ENCODE data around the gene ATXN7L2.

ATXN7L2 gene

GRCh38 chr1:109531826-109532364 lies 48.2 kb downstream of the ATXN7L2 start:
- Histone ChIP-seq H3K4me1 (ENCODE audit: control insufficient read depth, low read length) (peaks cover 5% of the 10 kb centered on the region), H3K27me3 (ENCODE audit: control insufficient read depth, low read length) (peaks cover 14% of the 10 kb centered on the region), H3K4me3 (ENCODE audit: low read length) (no peak overlapping the region), H3K27ac (ENCODE audit: low read depth, low read length) (no peak overlapping the region), H3F3A (ENCODE audit: control insufficient read depth, insufficient read depth) (no peaks in the 10 kb centered on the region), H4K20me1 (ENCODE audit: control insufficient read depth, insufficient read depth, low read depth, low read length) (no peaks in the 10 kb centered on the region), H3K79me2 (ENCODE audit: control insufficient read depth, low read length) (no peaks in the 10 kb centered on the region), H3K9me3 (ENCODE audit: control insufficient read depth, insufficient read depth, low read length) (no peaks in the 10 kb centered on the region), H3K4me2 (ENCODE audit: low read length) (peak overlapping the region; percentile 65), H3K9me2 (replicated peaks; ENCODE audit: control insufficient read depth, low read length) (no peaks in the 10 kb centered on the region), H3K36me3 (ENCODE audit: control insufficient read depth, low read length) (no peaks in the 10 kb centered on the region)
- no peak for TF ChIP-seq CTCF (IDR thresholded peaks at IDR 0.05; ENCODE audit: low read depth, low read length, poor library complexity, severe bottlenecking)
- no peak for TF ChIP-seq EZH2phosphoT487 (IDR thresholded peaks at IDR 0.05; ENCODE audit: borderline replicate concordance, low read length)

GRCh38 chr1:109532365-109533136 lies 48.8 kb downstream of the ATXN7L2 start:
- Histone ChIP-seq H3F3A (ENCODE audit: control insufficient read depth, insufficient read depth) (no peaks in the 10 kb centered on the region), H3K36me3 (ENCODE audit: control insufficient read depth, low read length) (no peaks in the 10 kb centered on the region), H3K4me3 (ENCODE audit: low read length) (peak overlapping the region; percentile 61), H3K4me2 (ENCODE audit: low read length) (peak overlapping the region; percentile 65), H3K27me3 (ENCODE audit: control insufficient read depth, low read length) (peaks cover 8% of the 10 kb centered on the region), H4K20me1 (ENCODE audit: control insufficient read depth, insufficient read depth, low read depth, low read length) (no peaks in the 10 kb centered on the region), H3K9me2 (replicated peaks; ENCODE audit: control insufficient read depth, low read length) (no peaks in the 10 kb centered on the region), H3K4me1 (ENCODE audit: control insufficient read depth, low read length) (peaks cover 5% of the 10 kb centered on the region), H3K27ac (ENCODE audit: low read depth, low read length) (no peak overlapping the region), H3K79me2 (ENCODE audit: control insufficient read depth, low read length) (no peaks in the 10 kb centered on the region), H3K9me3 (ENCODE audit: control insufficient read depth, insufficient read depth, low read length) (no peaks in the 10 kb centered on the region)
- TF ChIP-seq EZH2phosphoT487 (IDR thresholded peaks at IDR 0.05; ENCODE audit: borderline replicate concordance, low read length) (no peak), CTCF (IDR thresholded peaks at IDR 0.05; ENCODE audit: low read depth, low read length, poor library complexity, severe bottlenecking) (peak; percentile 83)

- TF ChIP-seq EZH2phosphoT487 (IDR thresholded peaks at IDR 0.05; ENCODE audit: borderline replicate concordance, low read length) (no peak), CTCF (IDR thresholded peaks at IDR 0.05; ENCODE audit: low read depth, low read length, poor library complexity, severe bottlenecking) (no peak)
- no peak overlapping the region for H3K27ac ChIP-seq (ENCODE audit: low read depth, low read length)
- no peaks in the 10 kb centered on the region for H3F3A ChIP-seq (ENCODE audit: control insufficient read depth, insufficient read depth)
- H3K9me2 ChIP-seq (replicated peaks; ENCODE audit: control insufficient read depth, low read length), result no peaks in the 10 kb centered on the region
- no peaks in the 10 kb centered on the region for H3K36me3 ChIP-seq (ENCODE audit: control insufficient read depth, low read length)
- no peaks in the 10 kb centered on the region for H3K79me2 ChIP-seq (ENCODE audit: control insufficient read depth, low read length)
- no peaks in the 10 kb centered on the region for H3K9me3 ChIP-seq (ENCODE audit: control insufficient read depth, insufficient read depth, low read length)
- H4K20me1 ChIP-seq (ENCODE audit: control insufficient read depth, insufficient read depth, low read depth, low read length), result no peaks in the 10 kb centered on the region
- no peak overlapping the region for H3K4me3 ChIP-seq (ENCODE audit: low read length)
- no peak overlapping the region for H3K4me2 ChIP-seq (ENCODE audit: low read length)
- H3K27me3 ChIP-seq (ENCODE audit: control insufficient read depth, low read length), result no peaks in the 10 kb centered on the region
- peaks cover 5% of the 10 kb centered on the region for H3K4me1 ChIP-seq (ENCODE audit: control insufficient read depth, low read length)
Measured at GRCh38 chr1:109534307-109534858, 50.7 kb downstream of the ATXN7L2 start.

All from DOHH2 (cell line).